Measurements from ENCODE around the gene NMBR. TPM values are rescaled to one million over a fixed set of nuclear protein-coding genes. Genes with fewer than 3 reads are reported as not detected.

The NMBR gene
- total and polyA plus RNA-seq, 2 of the 8 experiments (the other 6 are each of a cell fraction or from before 2014, with no cell fraction given), result 0.08 TPM; not detected in 1

DNA sequence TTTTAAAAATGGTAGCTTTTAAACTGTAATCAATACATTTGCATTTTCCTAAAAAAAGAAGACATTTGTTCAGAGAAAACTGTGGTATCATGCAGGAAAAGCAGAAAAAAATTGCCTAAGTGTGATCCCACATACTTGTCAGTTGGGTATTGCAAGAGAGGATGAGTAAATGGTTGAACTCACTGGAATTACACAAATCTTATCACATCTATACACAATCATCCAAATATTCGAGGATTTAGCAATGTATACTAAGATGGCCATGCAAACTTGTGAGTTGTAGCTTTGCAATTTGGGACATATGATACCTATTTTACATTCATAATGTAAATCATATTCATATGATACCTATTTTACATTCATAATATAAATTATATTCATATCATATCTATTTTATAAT, 72.4 kb downstream of the NMBR start:
- H2BK15ac ChIP-seq (ENCODE audit: low read length), result no peak overlapping the region
- H3K9ac ChIP-seq (replicated peaks in 1 of 4; ENCODE audit: extremely low read depth in 1 of 4, low read depth in 3 of 4, low read length in 3 of 4), result no peak overlapping the region
- H4K8ac ChIP-seq (ENCODE audit: extremely low read depth, insufficient read depth, low read length), result no peak overlapping the region
- H3K4ac ChIP-seq (replicated peaks; ENCODE audit: insufficient read length, low read depth, low read length), result no peak overlapping the region
- DNase-seq (ENCODE audit: low read depth in 1 of 2, low spot score in 2 of 2), result no peak
- H4K20me1 ChIP-seq (replicated peaks in 1 of 2; ENCODE audit: control insufficient read depth in 1 of 2, insufficient read depth in 2 of 2, low read length in 2 of 2), result no peaks in the 10 kb centered on the region
- H3K4me3 ChIP-seq (ENCODE audit: extremely low read depth in 1 of 4, insufficient read depth in 2 of 4, low read depth in 3 of 4, low read length in 4 of 4), result no peak overlapping the region
- H4K91ac ChIP-seq (replicated peaks; ENCODE audit: insufficient read length, low read length), result no peak overlapping the region
- no peak overlapping the region for H3K14ac ChIP-seq (ENCODE audit: insufficient read length)
- no peaks in the 10 kb centered on the region for H3K79me1 ChIP-seq (ENCODE audit: low read depth, low read length)
- H2BK12ac ChIP-seq (ENCODE audit: low read depth, low read length), result no peak overlapping the region
- peaks cover 0 to 3% of the 10 kb centered on the region in 2 experiments; a peak in 1 of 4 replicates for H3K9me3 ChIP-seq (ENCODE audit: insufficient read depth in 2 of 2, low read depth in 1 of 2, low read length in 1 of 2)
- H3K23me2 ChIP-seq (ENCODE audit: low read depth, low read length), result no peaks in the 10 kb centered on the region
- no peaks in the 10 kb centered on the region for H3K4me1 ChIP-seq (replicated peaks in 1 of 4; ENCODE audit: control insufficient read depth in 3 of 4, insufficient read depth in 4 of 4, low read length in 3 of 4)
- ChIA-PET POLR2A (ENCODE audit: partially characterized antibody) (no interaction called here), CTCF (ENCODE audit: partially characterized antibody) (interaction anchor here (0.6 to 3.4 kb wide), 4 partner anchors 9 to 85 kb away, joined by 3 to 22 read pairs (median 4); no protein-coding TSS in a partner anchor)
- 84% methylated on average over 1 of the region's 1 CpG; no CpG with 5 or more reads in 1 of the 2 experiments for WGBS, 2 experiments (ENCODE audit: extremely low coverage in 1 of 2, insufficient coverage in 1 of 2, insufficient read length in 1 of 2, insufficient replicate concordance in 2 of 2, low coverage in 1 of 2, low lambda C conversion rate in 2 of 2, missing lambda C conversion rate in 1 of 2)
- H3K36me3 ChIP-seq (ENCODE audit: control insufficient read depth in 2 of 4, insufficient read depth in 4 of 4, low read length in 3 of 4), result no peaks in the 10 kb centered on the region
- no peak overlapping the region for H3K18ac ChIP-seq (ENCODE audit: extremely low read depth, low read length)
- H3K27ac ChIP-seq (ENCODE audit: low read depth, low read length), result no peak overlapping the region
- H2BK120ac ChIP-seq (replicated peaks; ENCODE audit: low read depth, low read length), result no peak overlapping the region
- H3K79me2 ChIP-seq (ENCODE audit: control insufficient read depth in 1 of 2, insufficient read depth in 2 of 2, low read length in 2 of 2), result no peaks in the 10 kb centered on the region
- H3K23ac ChIP-seq (ENCODE audit: insufficient read length), result no peak overlapping the region
- H3K27me3 ChIP-seq (replicated peaks in 1 of 4; ENCODE audit: control insufficient read depth in 3 of 4, extremely low read depth in 1 of 4, insufficient read depth in 3 of 4, low read length in 3 of 4), result no peaks in the 10 kb centered on the region
- no peak overlapping the region for H2AFZ ChIP-seq (ENCODE audit: low read length)
- no peak for FAIRE-seq
- no peak for TF ChIP-seq YY1 (IDR thresholded peaks at IDR 0.05; ENCODE audit: low read depth, low read length)
- no peak for TF ChIP-seq CEBPB (IDR thresholded peaks at IDR 0.05; ENCODE audit: low read depth, low read length)
- TF ChIP-seq POLR2A (IDR thresholded peaks at IDR 0.05; ENCODE audit: control extremely low read depth in 1 of 2, low read depth in 2 of 2, low read length in 2 of 2), result no peak
- TF ChIP-seq SIX5 (IDR thresholded peaks at IDR 0.05; ENCODE audit: low read depth, low read length), result no peak
- TF ChIP-seq TAF7 (optimal IDR thresholded peaks at IDR 0.05; ENCODE audit: borderline replicate concordance, low read depth, low read length), result no peak
- no peak for TF ChIP-seq TCF12 (IDR thresholded peaks at IDR 0.05; ENCODE audit: low read depth, low read length)
- H4K5ac ChIP-seq (ENCODE audit: insufficient read length, low read depth, low read length), result no peak overlapping the region
- no peak overlapping the region for H3K4me2 ChIP-seq (ENCODE audit: insufficient read depth in 1 of 2, low read depth in 2 of 2, low read length in 2 of 2)
- no peak overlapping the region for H2BK20ac ChIP-seq (ENCODE audit: low read length)
- H2AK5ac ChIP-seq (ENCODE audit: low read depth, low read length), result no peak overlapping the region
- H2BK5ac ChIP-seq (ENCODE audit: low read depth, low read length), result no peak overlapping the region
- no peak overlapping the region for H3K56ac ChIP-seq (replicated peaks; ENCODE audit: insufficient read length, low read depth, low read length)

All from H1 (cell line).